GM03348 (cell line): ENCODE measurements around the gene DENND6A.
"Not testable (repeated sequence)": the region's sequence is repeated elsewhere in the genome, so short reads cannot be mapped to it uniquely, and the experiment has no call there.

Experiments used
- DNase-seq: peaks from one replicate; pipeline ENCODE4 v3.0.0; 2012; ENCODE audit warnings: low spot score

Gene DENND6A

GRCh38 chr3:57692133-57692395, 813 bp downstream of the DENND6A start:
- not testable (repeated sequence) for DNase-seq

- no peak for DNase-seq
Measured at GRCh38 chr3:57691411-57692132, 1.3 kb downstream of the DENND6A start.

GRCh38 chr3:57689367-57690053, 3.4 kb downstream of the DENND6A start:
- DNase-seq = no peak

GRCh38 chr3:57688291-57688690, 4.6 kb downstream of the DENND6A start:
- no peak for DNase-seq

- DNase-seq = no peak
Measured at GRCh38 chr3:57683286-57683685, 9.6 kb downstream of the DENND6A start.

- no peak for DNase-seq
Measured at GRCh38 chr3:57682284-57682683, 10.6 kb downstream of the DENND6A start.

GRCh38 chr3:57681691-57682090, 11.2 kb downstream of the DENND6A start:
- DNase-seq = no peak

- DNase-seq = no peak
Measured at GRCh38 chr3:57680046-57680445, 12.8 kb downstream of the DENND6A start.

- DNase-seq = no peak
Measured at GRCh38 chr3:57675530-57675929, 17.3 kb downstream of the DENND6A start.

GRCh38 chr3:57673156-57673555, 19.7 kb downstream of the DENND6A start:
- no peak for DNase-seq

- no peak for DNase-seq
Measured at GRCh38 chr3:57670543-57670942, 22.3 kb downstream of the DENND6A start.

- DNase-seq = no peak
Measured at GRCh38 chr3:57661404-57661803, 31.5 kb downstream of the DENND6A start.

- DNase-seq = no peak
Measured at GRCh38 chr3:57659806-57660439, 33.0 kb downstream of the DENND6A start.

GRCh38 chr3:57659004-57659673, 33.7 kb downstream of the DENND6A start:
- no peak for DNase-seq

- DNase-seq = no peak
Measured at GRCh38 chr3:57658536-57658935, 34.3 kb downstream of the DENND6A start.

- no peak for DNase-seq
Measured at GRCh38 chr3:57655727-57656126, 37.1 kb downstream of the DENND6A start.

GRCh38 chr3:57654267-57654666, 38.6 kb downstream of the DENND6A start:
- DNase-seq = no peak

- DNase-seq = no peak
Measured at GRCh38 chr3:57652203-57652602, 40.7 kb downstream of the DENND6A start.

GRCh38 chr3:57647292-57647940, 45.5 kb downstream of the DENND6A start:
- DNase-seq = no peak

GRCh38 chr3:57646723-57647122, 46.2 kb downstream of the DENND6A start:
- peak; percentile 51 for DNase-seq

- no peak for DNase-seq
Measured at GRCh38 chr3:57644740-57645139, 48.1 kb downstream of the DENND6A start.

GRCh38 chr3:57637391-57637790, 55.5 kb downstream of the DENND6A start:
- DNase-seq = no peak
